ENCODE results near the gene RAD51B.

DNA sequence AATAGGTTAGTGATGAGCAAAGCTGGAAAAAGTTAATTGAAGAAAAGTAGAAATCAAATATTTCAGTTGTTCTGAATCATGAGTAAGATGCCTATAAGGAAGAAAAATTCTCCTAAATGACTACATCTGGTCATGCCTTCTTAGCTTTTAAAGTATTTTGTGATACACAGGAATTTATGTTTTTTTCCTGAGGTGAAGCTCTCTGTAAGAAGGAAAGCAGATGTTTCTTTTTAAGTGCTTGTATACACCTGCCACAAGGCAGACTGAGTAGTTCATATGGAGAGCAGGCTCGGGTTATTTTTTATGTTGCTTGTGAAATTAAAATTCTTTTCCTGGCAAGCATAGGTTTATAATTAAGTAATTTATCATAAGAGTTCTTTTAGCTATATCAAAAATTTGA is 275.2 kb downstream of the RAD51B start:
- TF ChIP-seq, protein P1, sequence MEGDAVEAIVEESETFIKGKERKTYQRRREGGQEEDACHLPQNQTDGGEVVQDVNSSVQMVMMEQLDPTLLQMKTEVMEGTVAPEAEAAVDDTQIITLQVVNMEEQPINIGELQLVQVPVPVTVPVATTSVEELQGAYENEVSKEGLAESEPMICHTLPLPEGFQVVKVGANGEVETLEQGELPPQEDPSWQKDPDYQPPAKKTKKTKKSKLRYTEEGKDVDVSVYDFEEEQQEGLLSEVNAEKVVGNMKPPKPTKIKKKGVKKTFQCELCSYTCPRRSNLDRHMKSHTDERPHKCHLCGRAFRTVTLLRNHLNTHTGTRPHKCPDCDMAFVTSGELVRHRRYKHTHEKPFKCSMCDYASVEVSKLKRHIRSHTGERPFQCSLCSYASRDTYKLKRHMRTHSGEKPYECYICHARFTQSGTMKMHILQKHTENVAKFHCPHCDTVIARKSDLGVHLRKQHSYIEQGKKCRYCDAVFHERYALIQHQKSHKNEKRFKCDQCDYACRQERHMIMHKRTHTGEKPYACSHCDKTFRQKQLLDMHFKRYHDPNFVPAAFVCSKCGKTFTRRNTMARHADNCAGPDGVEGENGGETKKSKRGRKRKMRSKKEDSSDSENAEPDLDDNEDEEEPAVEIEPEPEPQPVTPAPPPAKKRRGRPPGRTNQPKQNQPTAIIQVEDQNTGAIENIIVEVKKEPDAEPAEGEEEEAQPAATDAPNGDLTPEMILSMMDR (IDR thresholded peaks at IDR 0.05; ENCODE audit: poor library complexity): no peak
- TF ChIP-seq EZH2 (IDR thresholded peaks at IDR 0.05; ENCODE audit: borderline replicate concordance): no peak

Measured in hepatocyte (in vitro differentiated cells).